GM21360 (cell line): ENCODE data around the gene TUBGCP6.

Experiments used
- ATAC-seq: cut with Tn5 transposase; IDR thresholded peaks from one replicate; pipeline ENCODE4 v1.9.1; 2021; ENCODE audit warnings: mild to moderate bottlenecking, moderate library complexity; ENCODE audit not compliant: unreplicated experiment

The TUBGCP6 gene

GRCh38 chr22:50244420-50245213, at the start of gene TUBGCP6:
TUBGCP6 (minus strand) TSS chr22:50245023; CDS start chr22:50244459, 564 bp downstream.
- ATAC-seq, result peak; percentile 72

GRCh38 chr22:50294319-50294656, 49.5 kb upstream of the TUBGCP6 start:
- ATAC-seq, result no peak

GRCh38 chr22:50293441-50294318, 48.9 kb upstream of the TUBGCP6 start:
- no peak for ATAC-seq

GRCh38 chr22:50292643-50293440, 48.0 kb upstream of the TUBGCP6 start:
- no peak for ATAC-seq

GRCh38 chr22:50289942-50290630, 45.3 kb upstream of the TUBGCP6 start:
- ATAC-seq, result no peak

- no peak for ATAC-seq
Observed at GRCh38 chr22:50289151-50289941, 44.5 kb upstream of the TUBGCP6 start.

- ATAC-seq, result no peak
Observed at GRCh38 chr22:50287731-50288130, 42.9 kb upstream of the TUBGCP6 start.

- no peak for ATAC-seq
Observed at GRCh38 chr22:50286701-50287318, 42.0 kb upstream of the TUBGCP6 start.

GRCh38 chr22:50286275-50286674, 41.5 kb upstream of the TUBGCP6 start:
- no peak for ATAC-seq

- ATAC-seq, result no peak
Observed at GRCh38 chr22:50285568-50286229, 40.9 kb upstream of the TUBGCP6 start.

GRCh38 chr22:50284479-50284878, 39.7 kb upstream of the TUBGCP6 start:
- ATAC-seq, result no peak

GRCh38 chr22:50283821-50284220, 39.0 kb upstream of the TUBGCP6 start:
- no peak for ATAC-seq

GRCh38 chr22:50282361-50283155, 37.7 kb upstream of the TUBGCP6 start:
- ATAC-seq, result no peak

GRCh38 chr22:50281957-50282356, 37.1 kb upstream of the TUBGCP6 start:
- ATAC-seq, result no peak

- no peak for ATAC-seq
Observed at GRCh38 chr22:50281384-50281760, 36.5 kb upstream of the TUBGCP6 start.

- ATAC-seq, result no peak
Observed at GRCh38 chr22:50280708-50281383, 36.0 kb upstream of the TUBGCP6 start.

- ATAC-seq, result no peak
Observed at GRCh38 chr22:50280022-50280707, 35.3 kb upstream of the TUBGCP6 start.
